Neuronal stem cell (in vitro differentiated cells): Measurements from ENCODE around the gene CST6.

Source experiments
- DNase-seq: peaks from one replicate; pipeline ENCODE4 v3.0.0-alpha.2; 2013; ENCODE audit warnings: low spot score
- H2AFZ ChIP-seq: one replicate; pipeline ENCODE4 v1.6.1; 2013; ENCODE audit warnings: mild to moderate bottlenecking, low read length, inconsistent platforms
- H2AK5ac ChIP-seq: 2 replicates; pipeline ENCODE4 v1.6.1; 2013; ENCODE audit warnings: low read depth, mild to moderate bottlenecking, inconsistent platforms, low read length, moderate library complexity, mixed read lengths
- H2BK120ac ChIP-seq: 2 replicates; pipeline ENCODE4 v1.6.1; 2013; ENCODE audit warnings: low read depth, mild to moderate bottlenecking, inconsistent platforms, low read length, moderate library complexity, mixed read lengths
- H2BK12ac ChIP-seq: one replicate; pipeline ENCODE4 v1.6.1; 2013; ENCODE audit warnings: low read length, inconsistent platforms
- H2BK15ac ChIP-seq: 2 replicates; pipeline ENCODE4 v1.6.1; 2013; ENCODE audit warnings: mild to moderate bottlenecking, low read length, inconsistent platforms, mixed read lengths
- H2BK5ac ChIP-seq: one replicate; pipeline ENCODE4 v1.6.1; 2013; ENCODE audit warnings: inconsistent platforms, mild to moderate bottlenecking, low read length, moderate library complexity
- H3K14ac ChIP-seq: one replicate; pipeline ENCODE4 v1.6.1; 2013; ENCODE audit warnings: low read length, inconsistent platforms
- H3K18ac ChIP-seq: 2 replicates; pipeline ENCODE4 v1.6.1; 2013; ENCODE audit warnings: low read length, inconsistent platforms
- H3K23ac ChIP-seq: 2 replicates; pipeline ENCODE4 v1.6.1; 2013; ENCODE audit warnings: low read depth, mild to moderate bottlenecking, mixed read lengths, low read length, inconsistent platforms; ENCODE audit not compliant: poor library complexity
- H3K27ac ChIP-seq: replicated peaks from 3 replicates; pipeline ENCODE4 v1.5.1; 2013; ENCODE audit warnings: low read length, inconsistent platforms
- H3K27me3 ChIP-seq, 3 experiments: 2 replicates each; pipeline ENCODE4 v1.6.1; 2013; ENCODE audit warnings: low read length in 3 of 3, mild to moderate bottlenecking in 2 of 3, inconsistent platforms in 1 of 3, low read depth in 1 of 3, mixed read lengths in 1 of 3, moderate library complexity in 1 of 3; ENCODE audit not compliant: control insufficient read depth in 3 of 3, insufficient read depth in 3 of 3
- H3K36me3 ChIP-seq, 2 donors: replicated peaks in 1 of 2; 2 replicates each; pipeline ENCODE4 v1.6.1; 2013; ENCODE audit warnings: low read length in 2 of 2; ENCODE audit not compliant: control insufficient read depth in 2 of 2, insufficient read depth in 2 of 2
- H3K4ac ChIP-seq: 2 replicates; pipeline ENCODE4 v1.6.1; 2013; ENCODE audit warnings: inconsistent platforms, mild to moderate bottlenecking, low read length, moderate library complexity
- H3K4me1 ChIP-seq, 2 donors: 1 replicate in 1 of 2; 2 replicates in 1 of 2; pipeline ENCODE4 v1.6.1; 2013; ENCODE audit warnings: low read length in 2 of 2, low read depth in 1 of 2; ENCODE audit not compliant: control insufficient read depth in 2 of 2, insufficient read depth in 1 of 2
- H3K4me2 ChIP-seq: one replicate; pipeline ENCODE4 v1.6.1; 2013; ENCODE audit warnings: mild to moderate bottlenecking, low read length, inconsistent platforms; ENCODE audit not compliant: insufficient read depth, poor library complexity, severe bottlenecking
- H3K4me3 ChIP-seq, 2 donors: 2 replicates each; pipeline ENCODE4 v1.5.1; 2013; ENCODE audit warnings: low read length in 2 of 2, mild to moderate bottlenecking in 2 of 2, inconsistent platforms in 1 of 2, moderate library complexity in 1 of 2
- H3K79me1 ChIP-seq: one replicate; pipeline ENCODE4 v1.6.1; 2013; ENCODE audit warnings: low read depth, mild to moderate bottlenecking, inconsistent platforms, low read length, moderate library complexity
- H3K9ac ChIP-seq: one replicate; pipeline ENCODE4 v1.6.1; 2013; ENCODE audit warnings: mild to moderate bottlenecking, low read depth, low read length, inconsistent platforms; ENCODE audit not compliant: poor library complexity
- H3K9me3 ChIP-seq, 2 donors: replicated peaks in 1 of 2; 2 replicates each; pipeline versions ENCODE3 to v1.6.1; 2013; ENCODE audit warnings: low read length in 2 of 2, mild to moderate bottlenecking in 2 of 2, inconsistent platforms in 1 of 2, low read depth in 1 of 2, mixed read lengths in 1 of 2, moderate library complexity in 1 of 2; ENCODE audit not compliant: control insufficient read depth in 2 of 2, insufficient read depth in 1 of 2
- H4K8ac ChIP-seq: one replicate; pipeline ENCODE4 v1.6.1; 2013; ENCODE audit warnings: low read depth, mild to moderate bottlenecking, inconsistent platforms, low read length, moderate library complexity
- H4K91ac ChIP-seq: one replicate; pipeline ENCODE4 v1.6.1; 2013; ENCODE audit warnings: low read length, low read depth, mild to moderate bottlenecking, inconsistent platforms; ENCODE audit not compliant: poor library complexity
- WGBS, 2 donors: extraction: QIAGEN DNeasy Blood & Tissue Kit; methylation state at CpG; one replicate each; pipeline ENCODE4 v1.1.7; 2013; ENCODE audit warnings: missing lambda C conversion rate in 2 of 2, mixed read lengths in 1 of 2; ENCODE audit not compliant: insufficient read length in 2 of 2, insufficient replicate concordance in 1 of 2; ENCODE audit errors: extremely low coverage in 2 of 2; 5-methylcytosine and 5-hydroxymethylcytosine counted together

CST6 gene

DNA sequence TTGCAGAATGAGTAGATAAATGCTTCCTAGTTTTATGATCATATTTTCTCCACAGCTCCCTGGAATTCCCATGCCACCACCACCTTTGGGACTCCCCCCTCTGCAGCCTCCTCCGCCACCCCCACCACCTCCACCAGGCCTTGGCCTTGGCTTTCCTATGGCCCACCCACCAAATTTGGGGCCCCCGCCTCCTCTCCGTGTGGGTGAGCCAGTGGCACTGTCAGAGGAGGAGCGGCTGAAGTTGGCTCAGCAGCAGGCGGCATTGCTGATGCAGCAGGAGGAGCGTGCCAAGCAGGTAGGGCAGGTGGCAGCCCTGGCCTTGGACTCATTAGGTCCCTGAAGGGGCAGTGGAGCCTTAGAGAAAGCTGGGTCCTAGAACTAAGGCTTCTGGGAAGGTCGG, 43.2 kb downstream of the CST6 start:
- DNase-seq = no peak
- Histone ChIP-seq H3K27ac (no peak overlapping the region), H3K79me1 (peaks cover 6% of the 10 kb centered on the region), H3K27me3 (no peaks in the 10 kb centered on the region), H3K9ac (no peak overlapping the region), H2BK5ac (no peak overlapping the region), H4K91ac (no peak overlapping the region), H2AFZ (no peak overlapping the region), H3K4me3 (no peak overlapping the region), H3K14ac (no peak overlapping the region), H3K36me3 (peaks cover 41 to 67% of the 10 kb centered on the region in 2 donors), H3K18ac (no peak overlapping the region), H4K8ac (no peak overlapping the region), H2BK120ac (no peak overlapping the region), H3K4me2 (no peak overlapping the region), H2AK5ac (no peak overlapping the region), H3K23ac (peak overlapping the region; percentile 69), H2BK15ac (no peak overlapping the region), H2BK12ac (no peak overlapping the region), H3K9me3 (no peaks in the 10 kb centered on the region), H3K4me1 (peaks cover 12 to 15% of the 10 kb centered on the region in 2 donors), H3K4ac (no peak overlapping the region)
- no CpG with 5 or more reads among the region's 7 CpGs for WGBS, 2 donors

DNA sequence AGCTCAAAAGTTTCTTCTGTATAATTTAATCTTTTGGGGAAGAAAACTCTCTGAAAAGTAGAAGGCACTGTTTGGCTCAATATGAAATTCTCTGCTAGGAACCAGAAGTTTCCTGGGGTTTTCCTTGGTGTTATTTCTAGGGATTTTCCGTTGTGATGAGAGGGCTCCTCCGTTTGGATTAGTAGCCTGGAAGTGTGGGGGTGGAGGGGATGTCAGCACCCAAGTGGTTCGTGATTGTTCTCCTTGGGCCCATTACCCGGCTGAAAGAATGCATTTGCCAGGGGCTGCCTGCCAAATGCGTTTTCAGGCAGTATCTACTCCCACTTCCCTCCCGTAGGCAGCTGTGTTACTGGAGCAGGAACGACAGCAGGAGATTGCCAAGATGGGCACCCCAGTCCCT, 44.7 kb downstream of the CST6 start:
- Histone ChIP-seq H2BK5ac (no peak overlapping the region), H3K79me1 (peaks cover 6% of the 10 kb centered on the region), H3K27me3 (no peaks in the 10 kb centered on the region), H3K4me2 (no peak overlapping the region), H3K4ac (no peak overlapping the region), H3K9me3 (no peaks in the 10 kb centered on the region), H4K8ac (no peak overlapping the region), H3K23ac (no peak overlapping the region), H3K18ac (no peak overlapping the region), H2AFZ (no peak overlapping the region), H4K91ac (no peak overlapping the region), H2BK12ac (no peak overlapping the region), H3K4me3 (peak overlapping the region in 1 of 2 donors; percentile 37), H2BK120ac (no peak overlapping the region), H3K9ac (no peak overlapping the region), H3K27ac (no peak overlapping the region), H2BK15ac (no peak overlapping the region), H2AK5ac (no peak overlapping the region), H3K4me1 (peaks cover 5 to 8% of the 10 kb centered on the region in 2 donors), H3K14ac (no peak overlapping the region), H3K36me3 (peaks cover 54 to 82% of the 10 kb centered on the region in 2 donors)
- whole genome bisulfite sequencing, 2 donors = no CpG with 5 or more reads among the region's 7 CpGs
- no peak for DNase-seq

DNA sequence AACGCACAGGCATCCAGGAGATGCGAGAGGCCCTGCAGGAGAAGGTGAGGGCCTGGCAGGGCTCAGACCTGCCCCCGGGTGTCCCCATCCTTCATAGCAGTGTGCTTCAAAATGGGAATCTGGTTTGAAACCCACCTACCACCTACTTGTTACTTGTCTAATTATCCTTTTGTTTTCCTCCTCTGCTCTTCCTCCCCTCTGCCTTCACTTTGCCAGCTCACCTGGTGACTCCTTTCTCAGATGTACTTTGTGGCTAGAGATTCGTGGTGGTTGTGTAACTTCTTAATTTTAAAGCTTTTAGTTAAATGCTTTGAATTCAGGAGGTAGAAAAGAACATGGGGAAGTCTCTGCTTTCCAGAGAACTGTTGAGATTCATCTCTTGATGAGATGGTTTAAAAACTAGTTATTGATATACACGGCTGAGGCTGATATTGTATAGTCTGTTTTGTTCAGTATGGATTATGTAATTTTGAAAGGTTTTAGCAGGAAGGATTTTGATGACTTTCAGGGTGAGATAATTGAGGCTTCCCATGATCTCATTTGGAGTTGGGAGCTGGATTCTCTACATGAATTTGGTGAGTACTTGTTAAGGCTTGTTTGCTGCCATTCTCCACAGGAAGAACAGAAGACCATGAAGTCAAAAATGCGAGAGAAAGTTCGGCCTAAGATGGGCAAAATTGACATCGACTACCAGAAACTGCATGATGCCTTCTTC, 48.3 kb downstream of the CST6 start:
- H2BK120ac ChIP-seq = no peak overlapping the region
- H3K27me3 ChIP-seq = no peaks in the 10 kb centered on the region
- no peak overlapping the region for H3K27ac ChIP-seq
- no peak overlapping the region for H2AFZ ChIP-seq
- H2BK15ac ChIP-seq = no peak overlapping the region
- peaks cover 67 to 98% of the 10 kb centered on the region in 2 donors for H3K36me3 ChIP-seq
- H3K4me3 ChIP-seq = no peak overlapping the region
- H3K14ac ChIP-seq = no peak overlapping the region
- peaks cover 2 to 15% of the 10 kb centered on the region in 2 donors for H3K9me3 ChIP-seq
- H3K79me1 ChIP-seq = peaks cover 2% of the 10 kb centered on the region
- no peaks in the 10 kb centered on the region for H3K4me1 ChIP-seq
- H3K18ac ChIP-seq = no peak overlapping the region
- H2BK5ac ChIP-seq = no peak overlapping the region
- no peak overlapping the region for H2AK5ac ChIP-seq
- no peak overlapping the region for H4K91ac ChIP-seq
- H3K4ac ChIP-seq = no peak overlapping the region
- no peak overlapping the region for H2BK12ac ChIP-seq
- H3K4me2 ChIP-seq = no peak overlapping the region
- no peak overlapping the region for H3K9ac ChIP-seq
- H4K8ac ChIP-seq = no peak overlapping the region
- WGBS, 2 donors = no CpG with 5 or more reads among the region's 8 CpGs
- H3K23ac ChIP-seq = no peak overlapping the region
- DNase-seq = no peak

- no peak overlapping the region for H3K14ac ChIP-seq
- H4K8ac ChIP-seq = no peak overlapping the region
- H3K4me3 ChIP-seq = no peak overlapping the region
- peaks cover 2 to 17% of the 10 kb centered on the region in 2 donors for H3K9me3 ChIP-seq
- peaks cover 61 to 98% of the 10 kb centered on the region in 2 donors for H3K36me3 ChIP-seq
- no peak overlapping the region for H3K27ac ChIP-seq
- no peak overlapping the region for H4K91ac ChIP-seq
- no peak overlapping the region for H3K23ac ChIP-seq
- no peak overlapping the region for H2BK120ac ChIP-seq
- H3K27me3 ChIP-seq = no peaks in the 10 kb centered on the region
- H3K4me1 ChIP-seq = no peaks in the 10 kb centered on the region
- no peak overlapping the region for H3K9ac ChIP-seq
- no peak overlapping the region for H2AK5ac ChIP-seq
- no peak overlapping the region for H3K4ac ChIP-seq
- H2BK15ac ChIP-seq = no peak overlapping the region
- no peak overlapping the region for H2BK12ac ChIP-seq
- no peak for DNase-seq
- WGBS, 2 donors = no CpG with 5 or more reads among the region's 6 CpGs
- no peak overlapping the region for H3K4me2 ChIP-seq
- no peak overlapping the region for H3K18ac ChIP-seq
- H2BK5ac ChIP-seq = no peak overlapping the region
- H3K79me1 ChIP-seq = peaks cover 2% of the 10 kb centered on the region
- no peak overlapping the region for H2AFZ ChIP-seq
Measured at GRCh38 chr11:66061268-66061667, 49.5 kb downstream of the CST6 start.
